ENCODE results near the gene GID8. TPM values are rescaled to one million over a fixed set of nuclear protein-coding genes. Genes with fewer than 3 reads are reported as not detected.

GID8 gene
- total and polyA plus RNA-seq, 8 donors = 10.8 to 39.3 (median 15.5) TPM

DNA sequence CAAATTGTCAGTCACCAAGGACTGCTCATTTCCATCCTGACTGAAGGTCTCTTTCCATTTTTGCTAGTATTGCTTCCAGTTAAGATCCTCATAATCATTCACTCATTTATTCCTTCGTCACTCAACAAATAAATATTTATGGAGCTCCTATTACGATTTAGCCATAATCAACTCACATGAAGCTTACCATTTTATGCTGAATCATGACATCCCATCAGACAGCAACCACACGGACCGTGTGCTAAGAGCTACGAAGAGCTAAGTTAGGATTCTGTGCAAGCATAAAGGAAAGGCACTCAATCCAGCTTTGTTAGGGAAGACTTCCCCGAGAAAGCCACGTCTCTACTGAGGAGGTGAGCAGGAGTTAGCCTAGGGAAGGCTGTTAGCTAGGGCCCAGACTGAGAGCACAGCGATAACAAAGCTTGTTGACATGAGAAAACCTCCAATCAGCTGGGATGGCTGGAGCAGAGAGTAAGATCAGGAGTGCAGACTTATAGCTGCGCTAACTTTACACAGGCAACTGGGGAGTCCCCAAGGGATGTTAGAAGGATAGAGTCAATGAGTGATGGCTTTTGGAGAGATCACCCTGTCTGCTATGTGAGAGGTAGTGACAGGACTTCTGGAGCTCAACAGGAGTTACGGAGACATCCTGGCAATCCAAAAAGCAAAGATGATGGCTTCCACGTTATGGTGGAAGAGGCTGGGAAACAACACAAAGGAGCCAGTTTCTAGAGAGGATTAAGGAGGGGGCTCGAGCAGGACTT is 2.6 kb upstream of the GID8 start:
- WGBS, 5 donors = 69 to 81% (median 75%) methylated on average over 12 of the region's 12 CpGs
- Histone ChIP-seq H3K4me1 (peaks cover 26 to 76% (median 58%) of the 10 kb centered on the region in 4 donors), H3K4me3 (peak overlapping the region in 2 of 4 donors; percentile 89 to 94), H3K27ac (no peak overlapping the region), H3K27me3 (no peaks in the 10 kb centered on the region), H3K36me3 (peaks cover 0 to 23% (median 19%) of the 10 kb centered on the region in 4 donors), H3K9me3 (no peaks in the 10 kb centered on the region)
- TF ChIP-seq CTCF (IDR thresholded peaks at IDR 0.05) = no peak
- TF ChIP-seq EP300 (IDR thresholded peaks at IDR 0.05) = no peak
- no peak for TF ChIP-seq POLR2AphosphoS5 (IDR thresholded peaks at IDR 0.05)
- no peak for TF ChIP-seq POLR2A (IDR thresholded peaks at IDR 0.05)
- intact Hi-C loops (cut with DNase I; ENCODE audit: low total_unique reads) = no loop called here
- DNase-seq = no peak

DNA sequence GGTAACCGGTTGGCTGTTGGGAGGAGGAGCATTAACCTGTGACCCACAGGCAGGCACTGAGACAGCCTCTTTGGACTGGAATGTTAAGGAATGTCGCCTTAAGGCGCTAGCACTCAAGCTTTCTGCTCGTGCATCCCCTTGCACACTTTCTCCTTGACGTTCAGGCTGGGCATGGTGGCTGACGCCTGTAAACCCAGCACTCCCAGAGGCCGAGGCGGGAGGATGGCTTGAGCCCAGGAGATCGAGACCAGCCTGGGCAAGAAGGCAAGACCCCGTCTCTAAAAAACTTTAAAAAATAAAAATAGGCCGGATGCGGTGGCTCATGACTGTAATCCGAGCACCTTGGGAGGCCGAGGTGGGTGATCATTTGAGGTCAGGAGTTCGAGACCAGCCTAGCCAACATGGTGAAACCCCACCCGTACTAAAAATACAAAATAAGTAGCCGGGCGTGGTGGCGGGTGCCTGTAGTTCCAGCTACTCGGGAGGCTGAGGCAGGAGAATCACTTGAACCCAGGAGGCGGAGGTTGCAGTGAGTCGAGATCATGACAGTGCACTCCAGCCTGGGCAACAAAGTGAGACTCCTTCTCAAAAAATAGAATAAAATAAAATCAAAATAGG is 1.9 kb upstream of the GID8 start:
- TF ChIP-seq EP300 (IDR thresholded peaks at IDR 0.05) = no peak
- TF ChIP-seq POLR2AphosphoS5 (IDR thresholded peaks at IDR 0.05) = no peak
- no peak for TF ChIP-seq POLR2A (IDR thresholded peaks at IDR 0.05)
- peaks cover 26 to 81% (median 62%) of the 10 kb centered on the region in 4 donors for H3K4me1 ChIP-seq
- H3K4me3 ChIP-seq = peak overlapping the region; percentile 89 to 94 (median 92)
- intact Hi-C loops (cut with DNase I; ENCODE audit: low total_unique reads) = no loop called here
- H3K27ac ChIP-seq = peak overlapping the region in 2 of 5 donors; percentile 92 to 98
- WGBS, 5 donors = 83 to 86% (median 85%) methylated on average over 22 of the region's 22 CpGs
- no peaks in the 10 kb centered on the region for H3K27me3 ChIP-seq
- peaks cover 2 to 27% (median 19%) of the 10 kb centered on the region in 4 donors for H3K36me3 ChIP-seq
- H3K9me3 ChIP-seq = no peaks in the 10 kb centered on the region
- DNase-seq = no peak

DNA sequence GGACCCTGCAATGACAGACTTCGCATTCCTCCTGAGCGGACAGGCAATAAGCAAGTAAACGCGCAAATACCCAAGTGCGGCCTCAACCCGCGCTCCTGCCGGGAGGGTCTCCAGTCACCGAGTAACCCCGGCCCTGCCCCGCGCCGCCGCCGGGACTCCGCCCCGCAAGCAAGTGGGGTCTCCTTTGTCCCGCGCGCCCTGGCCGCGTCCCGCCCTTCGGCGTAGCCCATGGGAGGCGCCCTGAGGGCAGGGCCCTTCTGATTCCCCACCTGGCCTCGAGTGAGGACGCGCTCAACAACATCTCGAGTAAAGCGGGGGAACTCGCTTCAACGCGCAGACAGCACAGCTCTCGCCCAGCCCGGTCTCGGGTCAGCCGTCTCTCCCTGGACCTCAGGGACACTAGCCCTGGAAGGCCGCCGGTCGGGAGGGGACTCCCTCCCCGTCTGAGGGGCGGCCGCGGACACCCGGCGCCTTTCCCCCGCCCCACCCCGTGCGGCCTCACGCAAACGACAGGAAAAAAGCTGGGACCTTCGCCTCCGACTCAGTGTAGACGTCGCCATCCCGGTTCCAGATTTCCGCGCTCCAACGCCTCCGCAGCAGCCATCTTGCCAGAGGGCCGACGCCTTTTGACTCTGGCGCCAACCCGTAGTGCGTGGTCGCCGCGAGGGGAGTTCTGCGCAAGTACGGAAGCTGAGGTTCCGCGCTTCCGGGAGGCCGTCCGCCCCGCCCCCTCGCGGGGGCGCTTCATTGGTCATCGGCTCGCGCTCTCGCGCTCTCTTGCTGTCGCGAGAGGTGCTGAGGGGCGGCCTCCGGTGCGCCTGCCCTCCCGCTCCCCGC is 461 bp upstream of the GID8 start:
- Histone ChIP-seq H3K36me3 (peaks cover 6 to 40% (median 32%) of the 10 kb centered on the region in 4 donors), H3K27me3 (no peaks in the 10 kb centered on the region), H3K27ac (peak overlapping the region; percentile 86 to 98 (median 94)), H3K9me3 (no peaks in the 10 kb centered on the region), H3K4me3 (peak overlapping the region; percentile 89 to 94 (median 92)), H3K4me1 (peaks cover 26 to 80% (median 69%) of the 10 kb centered on the region in 4 donors)
- intact Hi-C loops (cut with DNase I; ENCODE audit: low total_unique reads) = no loop called here
- TF ChIP-seq CTCF (IDR thresholded peaks at IDR 0.05) (no peak), POLR2AphosphoS5 (IDR thresholded peaks at IDR 0.05) (peak; percentile 94 to 98 (median 97)), POLR2A (IDR thresholded peaks at IDR 0.05) (peak in 2 of 4 donors; percentile 22 to 53), EP300 (IDR thresholded peaks at IDR 0.05) (no peak)
- 0 to 1% (median 1%) methylated on average over 24 to 92 of the region's 92 CpGs for WGBS, 5 donors
- DNase-seq = peak; percentile 97 to 99

- no peak for TF ChIP-seq CTCF (IDR thresholded peaks at IDR 0.05)
- H3K4me3 ChIP-seq = no peak overlapping the region
- H3K9me3 ChIP-seq = no peaks in the 10 kb centered on the region
- DNase-seq = no peak
- WGBS, 5 donors = 86 to 94% (median 91%) methylated on average over 8 of the region's 8 CpGs
- peaks cover 19 to 55% (median 45%) of the 10 kb centered on the region in 4 donors for H3K4me1 ChIP-seq
- H3K36me3 ChIP-seq = peaks cover 38 to 51% (median 47%) of the 10 kb centered on the region in 4 donors
- no peaks in the 10 kb centered on the region for H3K27me3 ChIP-seq
- no peak overlapping the region for H3K27ac ChIP-seq
- intact Hi-C loops (cut with DNase I; ENCODE audit: low total_unique reads) = no loop called here
Observed at GRCh38 chr20:62940875-62941274, 2.9 kb downstream of the GID8 start.
